HEK293 (cell line): Measurements from ENCODE around the gene COX7A2.

Source experiments
- CTCF ChIA-PET: fragments of 350-600 bp; formaldehyde crosslinking; extraction: SDS; loops from one replicate; lab custom pipeline; 2021; ENCODE audit warnings: antibody characterized with exemption; lab: Yijun Ruan, JAX
- POLR2A ChIA-PET: fragments of 300-600 bp; formaldehyde crosslinking; extraction: SDS; loops from one replicate; lab custom pipeline; 2020; ENCODE audit warnings: antibody characterized with exemption, inconsistent platforms; lab: Yijun Ruan, JAX
- H3K27ac ChIP-seq: fragments of 200-500 bp; sonication (Bioruptor generic); 2 replicates; pipeline ENCODE4 v1.5.1; 2014; ENCODE audit warnings: low read depth, low read length, control low read depth, inconsistent platforms; ENCODE audit errors: extremely low read depth
- H3K36me3 ChIP-seq, 2 experiments: fragments of 200-500 bp in 1 of 2; sonication (Bioruptor generic) in 1 of 2; 1 replicate in 1 of 2; 2 replicates in 1 of 2; pipeline ENCODE4 v1.5.1; 2014 to 2017; ENCODE audit warnings: inconsistent platforms in 2 of 2, low read length in 2 of 2; ENCODE audit not compliant: control insufficient read depth in 2 of 2, insufficient read depth in 1 of 2
- H3K4me1 ChIP-seq: fragments of 200-500 bp; sonication (Bioruptor generic); 2 replicates; pipeline ENCODE4 v1.5.1; 2014; ENCODE audit warnings: mild to moderate bottlenecking, low read length, inconsistent platforms; ENCODE audit not compliant: control insufficient read depth, insufficient read depth
- H3K4me3 ChIP-seq: 2 replicates; pipeline ENCODE4 v1.5.1; 2011; ENCODE audit warnings: low read depth, mild to moderate bottlenecking, control low read depth, low read length, moderate library complexity
- H3K9me3 ChIP-seq: fragments of 200-500 bp; sonication (Bioruptor generic); 2 replicates; pipeline ENCODE4 v1.5.1; 2014; ENCODE audit warnings: low read depth, low read length, inconsistent platforms; ENCODE audit not compliant: control insufficient read depth, insufficient read depth
- HOXC10 ChIP-seq: sonication (generic); formaldehyde crosslinking; IDR thresholded peaks from 2 replicates; pipeline ENCODE4 v1.8.1; 2023; ENCODE audit warnings: mild to moderate bottlenecking, missing genetic modification reagents
- KLF10 ChIP-seq: fragments of 450-650 bp; IDR thresholded peaks from 2 replicates; pipeline ENCODE4 v1.5.1; 2018; ENCODE audit warnings: missing biosample characterization, mild to moderate bottlenecking, missing genetic modification characterization
- KLF7 ChIP-seq: fragments of 450-650 bp; formaldehyde crosslinking; IDR thresholded peaks from 2 replicates; pipeline ENCODE4 v1.5.1; 2016; ENCODE audit warnings: missing biosample characterization, missing genetic modification characterization, borderline replicate concordance
- MYNN ChIP-seq: fragments of 450-650 bp; formaldehyde crosslinking; IDR thresholded peaks from 2 replicates; pipeline ENCODE4 v1.5.1; 2016; ENCODE audit warnings: missing biosample characterization, missing genetic modification characterization, borderline replicate concordance
- PRDM1 ChIP-seq: fragments of 450-650 bp; formaldehyde crosslinking; IDR thresholded peaks from 2 replicates; pipeline ENCODE4; 2016; ENCODE audit warnings: missing biosample characterization, missing genetic modification characterization
- SCRT2 ChIP-seq: fragments of 450-650 bp; formaldehyde crosslinking; IDR thresholded peaks from 2 replicates; pipeline ENCODE4 v1.5.1; 2016; ENCODE audit warnings: missing biosample characterization, missing genetic modification characterization
- SP2 ChIP-seq: fragments of 450-650 bp; formaldehyde crosslinking; IDR thresholded peaks from 2 replicates; pipeline ENCODE4 v1.5.1; 2016; ENCODE audit warnings: missing biosample characterization, missing genetic modification characterization
- ZNF18 ChIP-seq: fragments of 450-650 bp; formaldehyde crosslinking; IDR thresholded peaks from 2 replicates; pipeline ENCODE4 v1.5.1; 2016; ENCODE audit warnings: missing biosample characterization, missing genetic modification characterization
- ZNF184 ChIP-seq: fragments of 450-650 bp; IDR thresholded peaks from 2 replicates; pipeline ENCODE4 v1.5.1; 2018; ENCODE audit warnings: missing biosample characterization, mild to moderate bottlenecking, missing genetic modification characterization
- ZNF19 ChIP-seq: fragments of 450-650 bp; formaldehyde crosslinking; IDR thresholded peaks from 2 replicates; pipeline ENCODE4; 2016; ENCODE audit warnings: missing biosample characterization, missing genetic modification characterization, low read depth
- ZNF214 ChIP-seq: fragments of 450-650 bp; formaldehyde crosslinking; IDR thresholded peaks from 2 replicates; pipeline ENCODE4 v1.5.1; 2017; ENCODE audit warnings: missing biosample characterization, mild to moderate bottlenecking, missing genetic modification characterization, borderline replicate concordance
- ZNF223 ChIP-seq: fragments of 450-650 bp; formaldehyde crosslinking; IDR thresholded peaks from 2 replicates; pipeline ENCODE4 v1.5.1; 2016; ENCODE audit warnings: missing biosample characterization, missing genetic modification characterization
- ZNF239 ChIP-seq: fragments of 450-650 bp; formaldehyde crosslinking; IDR thresholded peaks from 2 replicates; pipeline ENCODE4 v1.5.1; 2016; ENCODE audit warnings: missing biosample characterization, missing genetic modification characterization
- ZNF24 ChIP-seq: fragments of 450-650 bp; formaldehyde crosslinking; IDR thresholded peaks from 2 replicates; pipeline ENCODE4 v1.5.1; 2016; ENCODE audit warnings: missing biosample characterization, missing genetic modification characterization
- ZNF302 ChIP-seq: fragments of 450-650 bp; formaldehyde crosslinking; IDR thresholded peaks from 2 replicates; pipeline ENCODE4 v1.5.1; 2016; ENCODE audit warnings: missing biosample characterization, missing genetic modification characterization, low read depth
- ZNF513 ChIP-seq: fragments of 450-650 bp; IDR thresholded peaks from 2 replicates; pipeline ENCODE4 v1.5.1; 2018; ENCODE audit warnings: missing biosample characterization, missing genetic modification characterization
- ZNF626 ChIP-seq: fragments of 450-650 bp; sonication (Bioruptor Pico); formaldehyde crosslinking; IDR thresholded peaks from 2 replicates; pipeline ENCODE4 v1.5.1; 2018; ENCODE audit warnings: missing biosample characterization, missing genetic modification characterization, inconsistent platforms
- ZNF658 ChIP-seq: fragments of 450-650 bp; formaldehyde crosslinking; IDR thresholded peaks from 2 replicates; pipeline ENCODE4; 2016; ENCODE audit warnings: missing biosample characterization, missing genetic modification characterization
- ZNF677 ChIP-seq: fragments of 450-650 bp; IDR thresholded peaks from 2 replicates; pipeline ENCODE4 v1.5.0; 2018; ENCODE audit warnings: missing biosample characterization, mild to moderate bottlenecking, missing genetic modification characterization, moderate library complexity
- ZNF785 ChIP-seq: fragments of 450-650 bp; formaldehyde crosslinking; IDR thresholded peaks from 2 replicates; pipeline ENCODE4 v1.5.1; 2016; ENCODE audit warnings: missing biosample characterization, missing genetic modification characterization
- ZNF792 ChIP-seq: fragments of 450-650 bp; formaldehyde crosslinking; IDR thresholded peaks from 2 replicates; pipeline ENCODE4 v1.5.1; 2016; ENCODE audit warnings: missing biosample characterization, missing genetic modification characterization
- TF ChIP-seq, protein P1 (sequence below): fragments of 450-650 bp; formaldehyde crosslinking; IDR thresholded peaks from 2 replicates; pipeline ENCODE4 v1.5.1; 2016; ENCODE audit warnings: missing biosample characterization, missing genetic modification characterization
- TF ChIP-seq, protein P2 (sequence below): fragments of 450-650 bp; formaldehyde crosslinking; IDR thresholded peaks from 2 replicates; pipeline ENCODE4 v1.5.1; 2017; ENCODE audit warnings: missing biosample characterization, missing genetic modification characterization

Gene COX7A2

GRCh38 chr6:75272145-75272840 is 28.7 kb upstream of the COX7A2 start (continued):
- TF ChIP-seq ZNF24 (tag by site-specific recombination): no peak
- TF ChIP-seq ZNF184 (tag by site-specific recombination): no peak
- no peak for TF ChIP-seq ZNF658
- TF ChIP-seq ZNF302: no peak

- ChIA-PET POLR2A (interaction anchor here (0.8 to 2.0 kb wide), 2 partner anchors 16 to 25 kb away, joined by 3 to 6 read pairs; partner anchors contain the start of genes COX7A2 and TMEM30A), CTCF (interaction anchor here (1.2 to 3.2 kb wide), 8 partner anchors 10 to 256 kb away, joined by 5 to 38 read pairs (median 10); no protein-coding TSS in a partner anchor)
- Histone ChIP-seq H3K36me3 (peaks cover 11 to 30% of the 10 kb centered on the region in 2 experiments; a peak in 2 of 3 replicates), H3K9me3 (0 out of 2 replicates have a peak, but pooled peaks cover 2% of the 10 kb centered on the region), H3K4me3 (no peak overlapping the region), H3K27ac (no peak overlapping the region), H3K4me1 (peaks cover 14% of the 10 kb centered on the region)
- TF ChIP-seq ZNF18: peak; percentile 99
- TF ChIP-seq ZNF785 (tag by site-specific recombination): no peak
- TF ChIP-seq ZNF239: no peak
- TF ChIP-seq MYNN: no peak
- TF ChIP-seq, all 188 proteins: peak for 1
These were observed 25.4 kb upstream of the COX7A2 start for GRCh38 chr6:75268988-75269354.

- peaks cover 11 to 36% of the 10 kb centered on the region in 2 experiments; a peak in 2 of 3 replicates for H3K36me3 ChIP-seq
- H3K9me3 ChIP-seq: 0 out of 2 replicates have a peak, but pooled peaks cover 2% of the 10 kb centered on the region
- ChIA-PET CTCF (interaction anchor here (0.6 to 3.2 kb wide), 26 partner anchors 10 to 1477 kb away, joined by 3 to 55 read pairs (median 8); partner anchors contain the start of gene TMEM30A), POLR2A (interaction anchor here (0.6 to 2.0 kb wide), 4 partner anchors 14 to 257 kb away, joined by 3 to 6 read pairs (median 4); partner anchors contain the start of genes COX7A2 and TMEM30A)
- H3K4me1 ChIP-seq: peaks cover 14% of the 10 kb centered on the region
- no peak overlapping the region for H3K4me3 ChIP-seq
- TF ChIP-seq SP2 (tag by site-specific recombination) (no peak), ZNF626 (tag by site-specific recombination) (no peak), KLF10 (tag by site-specific recombination) (no peak), ZNF792 (tag by site-specific recombination) (no peak), ZNF513 (no peak), ZNF19 (tag by site-specific recombination) (no peak), PRDM1 (tag by site-specific recombination) (no peak), HOXC10 (CRISPR knock-in tag) (no peak), SCRT2 (tag by site-specific recombination) (no peak), ZNF214 (peak; percentile 55; the same call in 1 of the 2 replicates), ZNF677 (tag by site-specific recombination) (peak; percentile 96), KLF7 (tag by site-specific recombination) (no peak), ZNF223 (tag by site-specific recombination) (no peak)
- TF ChIP-seq, protein P1, sequence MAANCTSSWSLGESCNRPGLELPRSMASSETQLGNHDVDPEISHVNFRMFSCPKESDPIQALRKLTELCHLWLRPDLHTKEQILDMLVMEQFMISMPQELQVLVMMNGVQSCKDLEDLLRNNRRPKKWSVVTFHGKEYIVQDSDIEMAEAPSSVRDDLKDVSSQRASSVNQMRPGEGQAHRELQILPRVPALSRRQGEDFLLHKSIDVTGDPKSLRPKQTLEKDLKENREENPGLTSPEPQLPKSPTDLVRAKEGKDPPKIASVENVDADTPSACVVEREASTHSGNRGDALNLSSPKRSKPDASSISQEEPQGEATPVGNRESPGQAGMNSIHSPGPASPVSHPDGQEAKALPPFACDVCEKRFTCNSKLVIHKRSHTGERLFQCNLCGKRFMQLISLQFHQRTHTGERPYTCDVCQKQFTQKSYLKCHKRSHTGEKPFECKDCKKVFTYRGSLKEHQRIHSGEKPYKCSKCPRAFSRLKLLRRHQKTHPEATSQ (tag by site-specific recombination): no peak
- TF ChIP-seq, protein P2, sequence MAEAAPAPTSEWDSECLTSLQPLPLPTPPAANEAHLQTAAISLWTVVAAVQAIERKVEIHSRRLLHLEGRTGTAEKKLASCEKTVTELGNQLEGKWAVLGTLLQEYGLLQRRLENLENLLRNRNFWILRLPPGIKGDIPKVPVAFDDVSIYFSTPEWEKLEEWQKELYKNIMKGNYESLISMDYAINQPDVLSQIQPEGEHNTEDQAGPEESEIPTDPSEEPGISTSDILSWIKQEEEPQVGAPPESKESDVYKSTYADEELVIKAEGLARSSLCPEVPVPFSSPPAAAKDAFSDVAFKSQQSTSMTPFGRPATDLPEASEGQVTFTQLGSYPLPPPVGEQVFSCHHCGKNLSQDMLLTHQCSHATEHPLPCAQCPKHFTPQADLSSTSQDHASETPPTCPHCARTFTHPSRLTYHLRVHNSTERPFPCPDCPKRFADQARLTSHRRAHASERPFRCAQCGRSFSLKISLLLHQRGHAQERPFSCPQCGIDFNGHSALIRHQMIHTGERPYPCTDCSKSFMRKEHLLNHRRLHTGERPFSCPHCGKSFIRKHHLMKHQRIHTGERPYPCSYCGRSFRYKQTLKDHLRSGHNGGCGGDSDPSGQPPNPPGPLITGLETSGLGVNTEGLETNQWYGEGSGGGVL: no peak
- TF ChIP-seq, all 188 proteins: peak for 2
- no peak overlapping the region for H3K27ac ChIP-seq
These were observed 24.8 kb upstream of the COX7A2 start for GRCh38 chr6:75268121-75268987.
